ENCODE results near the gene TRRAP.

DNA sequence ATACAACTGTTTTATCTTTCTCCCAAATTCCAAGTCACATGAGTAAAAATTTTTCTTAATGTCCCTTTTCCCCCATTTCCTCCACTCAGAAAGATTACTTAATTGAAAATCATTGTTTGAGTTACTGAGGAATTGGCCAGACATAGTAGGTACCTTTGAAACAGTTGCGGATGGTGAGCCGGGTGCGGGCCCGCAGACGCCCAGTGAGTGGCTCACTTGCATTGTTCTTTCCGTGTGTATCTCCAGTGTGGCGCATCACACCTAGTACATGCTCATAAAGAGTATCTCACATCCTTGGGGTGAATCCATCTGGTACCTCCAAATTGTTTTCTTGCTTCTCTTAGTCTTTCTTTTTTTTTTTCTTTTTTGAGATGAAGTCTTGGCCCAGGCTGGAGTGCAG lies 14.3 kb downstream of the TRRAP start:
- no peak for TF ChIP-seq POLR2A (IDR thresholded peaks at IDR 0.05; ENCODE audit: low read length)
- TF ChIP-seq GATA1 (IDR thresholded peaks at IDR 0.05; ENCODE audit: low read depth, low read length): no peak

Data from erythroblast (primary cell).